AG04450 (cell line): ENCODE measurements around the gene TMEM94. TPM values are rescaled to one million over a fixed set of nuclear protein-coding genes. Genes with fewer than 3 reads are reported as not detected.
"Not testable (repeated sequence)": the region's sequence is repeated elsewhere in the genome, so short reads cannot be mapped to it uniquely, and the experiment has no call there.

ENCODE experiments used
- CTCF ChIA-PET: fragments of 300-600, 350-600 bp; formaldehyde crosslinking; extraction: SDS; loops from one replicate; lab custom pipeline; 2022; ENCODE audit warnings: antibody characterized with exemption, inconsistent platforms; lab: Charles Lee
- POLR2A ChIA-PET: fragments of 350-600 bp; formaldehyde crosslinking; extraction: SDS; loops from one replicate; lab custom pipeline; 2021; ENCODE audit warnings: antibody characterized with exemption, inconsistent platforms; lab: Yijun Ruan, JAX
- DNase-seq: peaks from one replicate; pipeline ENCODE4 v3.0.0-alpha.2; 2011; ENCODE audit warnings: low read depth, low spot score
- H3K27ac ChIP-seq: one replicate; pipeline ENCODE4 v1.5.1; 2012; ENCODE audit warnings: low read depth, low read length, control low read depth
- H3K27me3 ChIP-seq: one replicate; pipeline ENCODE4 v1.6.0; 2012; ENCODE audit warnings: low read length; ENCODE audit not compliant: control insufficient read depth, insufficient read depth
- H3K4me3 ChIP-seq: 2 replicates; pipeline ENCODE4 v1.5.1; 2011; ENCODE audit warnings: mild to moderate bottlenecking, low read depth, low read length, control low read depth
- H3K9me3 ChIP-seq: 2 replicates; pipeline ENCODE4 v1.5.1; 2012; ENCODE audit warnings: low read length; ENCODE audit not compliant: control insufficient read depth, insufficient read depth
- CTCF ChIP-seq: IDR thresholded peaks from 2 replicates; pipeline ENCODE4 v1.5.1; 2011; ENCODE audit warnings: low read depth, low read length, control low read depth, inconsistent platforms
- polyA plus RNA-seq: library from polyadenylated mRNA; depleted of rRNA; stranded (reverse); fragments of >200 nt; gene quantifications from 2 replicates; pipeline ENCODE4 v1.2.3, GENCODE V29; 2011

TMEM94 gene
- polyA plus RNA-seq, 1 experiment, result 14.8 TPM

GRCh38 chr17:75428543-75429469 lies 27.6 kb upstream of the TMEM94 start:
- no peaks in the 10 kb centered on the region for H3K9me3 ChIP-seq
- POLR2A ChIA-PET, result interaction anchor here (0.6 to 1.0 kb wide), 2 partner anchors 88 to 454 kb away, joined by 3 read pairs; partner anchors contain the start of gene TSEN54
- CTCF ChIA-PET, result interaction anchor here (0.7 to 2.3 kb wide), 4 partner anchors 158 to 319 kb away, joined by 3 to 6 read pairs (median 6); partner anchors contain the start of genes MIF4GD and SMIM5

DNA sequence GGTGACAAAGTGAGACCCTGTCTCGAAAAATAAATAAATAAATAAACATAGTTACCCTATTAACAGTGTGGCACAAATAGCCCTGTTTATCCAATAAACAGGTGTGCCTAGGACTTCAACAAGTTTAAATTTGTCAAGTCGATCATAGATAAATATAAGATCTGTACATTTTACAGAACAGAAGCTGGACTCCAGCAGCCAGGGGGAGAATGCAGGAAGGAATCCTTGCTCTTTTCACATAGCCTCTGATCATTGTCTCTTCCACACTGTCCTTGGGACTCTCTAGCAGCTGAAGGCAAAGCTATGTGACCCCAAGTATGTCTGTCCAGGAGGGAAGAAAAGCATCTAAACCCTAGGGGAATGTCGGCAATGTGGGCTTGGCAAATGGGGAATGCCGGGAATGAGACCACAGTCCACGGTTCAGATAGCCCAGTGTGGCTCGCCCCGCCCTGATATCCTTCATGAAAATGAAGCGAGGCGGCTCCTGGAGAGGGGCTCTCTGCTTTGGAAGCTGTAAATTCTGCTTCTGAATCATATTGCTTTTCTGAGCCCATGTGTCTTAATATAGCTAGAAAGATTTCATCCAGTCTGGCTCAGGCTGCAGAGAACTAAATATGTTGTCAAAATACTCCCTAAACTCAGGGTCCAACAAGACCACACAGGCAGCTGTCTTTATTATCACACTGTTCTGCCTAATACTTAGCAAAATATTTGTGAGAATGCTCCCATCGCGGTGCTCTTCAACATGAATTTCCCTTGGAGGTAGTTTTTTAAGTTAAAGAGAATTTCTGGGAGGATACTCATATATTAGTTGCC lies 26.1 kb upstream of the TMEM94 start:
- Histone ChIP-seq H3K27me3 (no peaks in the 10 kb centered on the region), H3K9me3 (no peaks in the 10 kb centered on the region), H3K4me3 (no peak overlapping the region), H3K27ac (no peak overlapping the region)
- DNase-seq, result no peak
- POLR2A ChIA-PET, result interaction anchor here (0.6 kb wide), 1 partner anchor 23 kb away, joined by 5 read pairs; no protein-coding TSS in a partner anchor
- peak; percentile 20; the same call in 1 of the 2 replicates for TF ChIP-seq CTCF
- CTCF ChIA-PET, result interaction anchor here (1.5 kb wide), 2 partner anchors 159 to 317 kb away, joined by 5 to 6 read pairs; partner anchors contain the start of gene MIF4GD

More at GRCh38 chr17:75428543-75429469, 27.6 kb upstream of the TMEM94 start:
- peak overlapping the region; percentile 81 for H3K27ac ChIP-seq
- DNase-seq, result peak; percentile 74
- TF ChIP-seq CTCF, result no peak
- H3K27me3 ChIP-seq, result no peaks in the 10 kb centered on the region
- no peak overlapping the region for H3K4me3 ChIP-seq

GRCh38 chr17:75433218-75433783 lies 23.1 kb upstream of the TMEM94 start:
- TF ChIP-seq CTCF, result no peak
- no peak for DNase-seq
- Histone ChIP-seq H3K9me3 (no peaks in the 10 kb centered on the region; the same call in 1 of the 2 replicates), H3K27me3 (no peaks in the 10 kb centered on the region), H3K27ac (no peak overlapping the region), H3K4me3 (no peak overlapping the region)
- CTCF ChIA-PET, result no interaction called here
- POLR2A ChIA-PET, result interaction anchor here (1.0 kb wide), 1 partner anchor 164 kb away, joined by 6 read pairs; no protein-coding TSS in a partner anchor

DNA sequence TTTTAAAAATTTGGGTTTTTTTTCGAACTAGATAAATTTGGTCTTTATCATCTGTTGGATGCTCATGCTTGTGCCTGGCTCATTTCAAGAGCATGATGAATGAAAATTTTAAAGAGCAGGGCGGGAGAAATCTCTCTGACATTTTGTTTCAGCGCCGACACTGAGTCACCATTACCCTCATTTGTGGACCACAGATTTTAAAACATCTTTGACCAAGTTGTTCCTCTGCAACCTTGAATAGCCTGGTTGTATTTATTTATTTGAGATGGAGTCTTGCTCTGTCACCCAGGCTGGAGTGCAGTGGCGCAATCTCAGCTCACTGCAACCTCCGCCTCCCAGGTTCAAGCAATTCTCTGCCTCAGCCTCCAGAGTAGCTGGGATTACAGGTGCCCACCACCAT lies 22.0 kb upstream of the TMEM94 start:
- H3K27me3 ChIP-seq, POLR2A ChIA-PET, DNase-seq, H3K27ac ChIP-seq, H3K4me3 ChIP-seq, CTCF ChIA-PET, H3K9me3 ChIP-seq: not testable (repeated sequence)

GRCh38 chr17:75437404-75437803 lies 19.0 kb upstream of the TMEM94 start:
- DNase-seq, CTCF ChIA-PET, POLR2A ChIA-PET, H3K4me3 ChIP-seq, H3K9me3 ChIP-seq, H3K27ac ChIP-seq, H3K27me3 ChIP-seq: not testable (repeated sequence)
